Activated CD4-positive, alpha-beta T cell treated with anti-CD3 and anti-CD28 coated beads for 1 hour (primary cell): ENCODE data around the gene ESRRA.

Experiments used
- DNase-seq: peaks from one replicate; pipeline ENCODE4 v3.0.0-alpha.2; 2020

ESRRA gene

GRCh38 chr11:64334764-64335735, 29.7 kb downstream of the ESRRA start:
- no peak for DNase-seq

GRCh38 chr11:64337538-64338249, 32.4 kb downstream of the ESRRA start:
- no peak for DNase-seq

- DNase-seq, result no peak
These were observed 33.4 kb downstream of the ESRRA start for GRCh38 chr11:64338716-64339115.

DNA sequence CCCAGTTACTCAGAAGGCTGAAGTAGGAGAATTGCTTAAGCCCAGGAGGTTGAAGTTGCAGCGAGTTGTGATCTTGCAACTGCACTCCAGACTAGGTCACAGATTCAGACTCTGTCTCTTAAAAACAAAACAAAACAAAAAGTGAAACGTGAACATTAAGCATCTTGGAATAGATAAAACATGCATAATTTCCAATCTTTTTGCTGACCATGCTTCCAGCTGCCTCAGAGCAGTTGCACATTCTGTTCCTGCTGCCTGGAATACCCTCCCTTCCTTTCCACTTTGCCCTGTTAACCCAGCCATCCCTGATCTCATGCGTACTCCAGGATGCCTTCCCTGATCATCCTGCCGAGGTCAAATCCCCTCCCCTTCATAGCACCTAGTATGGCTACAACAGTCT, 34.0 kb downstream of the ESRRA start:
- DNase-seq, result no peak

DNA sequence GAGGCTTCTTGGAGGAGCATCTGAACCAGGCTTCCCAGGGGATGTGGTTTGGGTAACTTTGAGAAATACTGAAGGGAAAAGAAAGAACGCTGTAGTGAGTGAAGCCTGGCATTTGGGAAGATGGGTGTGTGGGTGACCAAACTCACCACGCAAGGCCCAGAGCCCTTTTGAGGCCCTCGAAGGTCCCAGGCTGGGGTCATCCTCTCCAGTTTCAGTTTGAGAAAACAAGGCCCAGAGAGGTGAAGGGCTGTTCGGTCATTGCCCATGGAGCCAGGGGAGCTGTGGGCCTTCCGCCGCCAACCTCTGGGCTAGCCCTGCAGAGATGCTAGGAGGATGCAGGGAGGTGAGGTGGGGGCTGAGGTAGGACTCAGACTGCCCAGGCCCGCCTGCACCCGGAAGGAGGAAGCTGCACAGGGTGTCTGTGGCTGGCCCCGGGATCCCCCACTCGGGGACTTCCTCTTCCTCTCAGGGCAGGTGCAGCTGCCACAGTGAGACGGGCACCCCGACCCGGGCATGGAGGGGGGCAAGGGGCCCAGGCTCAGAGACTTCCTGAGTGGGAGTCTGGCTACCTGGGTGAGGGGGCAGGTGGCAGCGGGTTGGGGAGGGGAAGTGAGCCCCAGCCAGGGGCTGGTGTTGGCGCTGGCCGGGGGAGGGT, 34.6 kb downstream of the ESRRA start, which contains the start of gene CCDC88B:
Gene CCDC88B (plus strand): TSS at position 451 of the 655 bp plus-strand sequence. CDS start 63 bp downstream, at position 514.
- peak; percentile 75 for DNase-seq

DNA sequence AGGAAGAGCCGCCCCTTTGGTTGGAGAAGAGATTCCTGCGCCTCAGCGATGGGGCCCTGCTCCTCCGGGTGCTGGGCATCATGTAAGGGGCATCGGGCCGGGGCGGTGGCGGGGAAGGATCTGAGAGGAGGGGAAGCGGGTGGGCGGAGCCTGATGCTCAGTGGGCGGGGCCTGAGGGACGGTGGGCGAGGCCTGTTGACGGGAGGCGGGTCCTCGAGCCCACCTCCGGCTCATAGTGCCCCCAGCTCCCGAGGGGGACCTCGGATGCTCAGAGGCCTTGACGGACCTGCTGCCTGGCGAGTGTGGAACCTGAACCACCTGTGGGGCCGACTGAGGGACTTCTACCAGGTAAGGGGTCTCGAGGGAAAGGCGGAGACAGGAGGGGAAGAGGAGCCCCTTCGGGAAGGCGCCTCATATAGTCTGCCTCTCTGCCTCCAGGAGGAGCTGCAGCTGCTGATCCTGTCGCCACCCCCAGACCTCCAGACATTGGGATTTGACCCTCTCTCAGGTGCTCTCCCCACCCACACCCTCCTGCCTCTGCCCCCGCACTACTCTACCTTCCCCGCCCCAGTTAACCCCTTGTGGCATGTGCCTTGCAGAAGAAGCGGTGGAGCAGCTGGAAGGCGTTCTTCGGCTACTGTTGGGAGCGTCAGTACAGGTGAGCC, 35.5 kb downstream of the ESRRA start:
- DNase-seq, result peak; percentile 64

GRCh38 chr11:64341429-64341828, 36.1 kb downstream of the ESRRA start:
- DNase-seq, result no peak

- peak; percentile 81 for DNase-seq
These were observed 36.8 kb downstream of the ESRRA start for GRCh38 chr11:64341851-64342791.

- DNase-seq, result no peak
These were observed 37.8 kb downstream of the ESRRA start for GRCh38 chr11:64342869-64343745.

GRCh38 chr11:64343767-64344559, 38.6 kb downstream of the ESRRA start:
- DNase-seq, result no peak

DNA sequence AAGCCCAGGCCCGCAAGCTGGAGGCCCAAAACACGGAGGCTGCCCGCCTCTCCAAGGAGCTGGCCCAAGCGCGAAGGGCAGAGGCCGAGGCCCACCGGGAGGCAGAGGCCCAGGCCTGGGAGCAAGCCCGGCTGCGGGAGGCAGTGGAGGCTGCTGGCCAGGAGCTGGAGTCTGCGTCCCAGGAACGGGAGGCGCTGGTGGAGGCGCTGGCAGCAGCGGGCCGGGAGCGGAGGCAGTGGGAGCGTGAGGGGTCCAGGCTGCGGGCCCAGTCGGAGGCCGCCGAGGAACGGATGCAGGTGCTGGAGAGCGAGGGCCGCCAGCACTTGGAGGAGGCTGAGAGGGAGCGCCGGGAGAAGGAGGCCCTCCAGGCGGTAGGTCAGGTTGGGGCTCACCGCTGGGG, 39.5 kb downstream of the ESRRA start:
- no peak for DNase-seq

DNA sequence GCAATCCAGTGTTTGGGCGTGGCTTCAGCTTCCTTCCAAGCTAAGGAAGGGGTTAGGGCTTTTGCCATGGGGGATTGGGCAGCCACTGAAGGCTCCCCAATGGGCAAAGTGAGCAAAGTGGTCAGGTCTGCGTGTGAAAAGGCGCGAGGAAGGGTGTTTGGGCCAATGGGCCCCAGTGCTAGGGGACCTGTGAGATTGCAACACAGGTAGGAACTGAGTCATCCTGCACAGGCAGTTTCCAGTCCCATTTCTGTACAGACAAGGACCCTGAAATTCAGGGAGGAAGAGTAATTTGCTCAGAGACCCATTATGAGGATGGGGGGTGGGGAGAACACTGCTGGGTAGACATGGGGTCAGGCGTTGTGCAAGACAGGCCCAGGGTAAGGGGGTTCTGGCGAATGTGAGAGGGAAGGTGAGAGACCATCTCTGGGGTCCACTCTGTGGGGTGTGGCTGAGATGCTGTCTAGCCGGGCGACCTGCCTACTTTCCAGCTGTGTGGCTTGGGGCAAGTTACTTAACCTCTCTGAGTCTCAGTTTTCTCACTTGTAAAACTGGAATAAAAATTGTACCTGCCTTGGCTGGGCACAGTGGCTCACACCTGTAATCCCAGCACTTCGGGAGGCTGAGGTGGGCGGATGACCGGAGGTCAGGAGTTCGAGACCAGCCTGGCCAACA, 42.0 kb downstream of the ESRRA start:
- no peak for DNase-seq

DNA sequence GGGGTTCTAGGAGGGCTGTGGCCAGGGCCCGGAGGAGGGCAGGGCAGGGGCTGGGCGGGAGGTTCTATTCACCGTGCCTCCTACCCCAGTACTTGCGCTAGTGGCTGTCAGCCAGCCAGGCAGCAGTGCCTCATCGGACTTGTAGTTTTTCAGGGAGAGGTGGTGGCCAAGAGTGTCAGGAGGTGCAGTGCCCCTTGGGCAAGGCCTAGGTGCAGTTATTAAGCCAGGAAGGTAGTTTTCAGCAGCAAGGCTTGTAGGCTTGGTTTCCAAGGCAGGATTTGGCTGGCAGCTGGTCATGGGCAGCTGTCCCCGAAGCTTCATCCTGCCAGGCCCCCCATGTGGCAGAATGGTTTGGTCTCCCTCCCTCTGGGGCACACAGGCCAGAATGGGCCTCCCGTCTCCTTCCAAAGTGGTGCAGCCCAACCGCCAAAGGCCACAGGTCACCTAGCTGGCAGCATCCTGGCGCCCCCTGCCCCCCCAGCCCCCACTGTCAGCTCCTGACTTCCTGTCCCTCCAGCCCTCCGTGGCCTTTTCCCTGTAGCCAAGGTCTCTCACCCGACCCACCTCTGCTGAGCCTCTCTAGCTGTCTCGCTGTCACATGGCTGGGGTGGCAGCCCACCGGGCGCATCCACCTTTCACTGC, 43.2 kb downstream of the ESRRA start:
- no peak for DNase-seq

GRCh38 chr11:64349025-64349387, 43.7 kb downstream of the ESRRA start:
- DNase-seq, result no peak

DNA sequence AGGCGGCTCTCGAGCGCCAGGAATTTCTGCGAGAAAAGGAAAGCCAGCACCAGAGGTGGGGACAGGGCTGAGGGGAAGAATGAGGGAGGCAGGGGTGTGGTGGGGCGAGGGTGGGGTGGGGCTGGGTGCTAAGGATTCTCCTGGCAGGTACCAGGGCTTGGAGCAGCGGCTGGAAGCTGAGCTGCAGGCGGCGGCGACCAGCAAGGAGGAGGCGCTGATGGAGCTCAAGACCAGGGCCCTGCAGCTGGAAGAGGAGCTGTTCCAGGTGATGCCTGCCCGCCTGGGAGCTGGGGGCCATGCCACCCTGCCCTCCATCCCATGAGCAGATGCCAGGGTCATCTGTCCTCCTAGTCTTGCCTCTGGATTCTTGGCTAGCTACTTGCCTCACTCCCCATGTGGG, 44.1 kb downstream of the ESRRA start:
- no peak for DNase-seq

DNA sequence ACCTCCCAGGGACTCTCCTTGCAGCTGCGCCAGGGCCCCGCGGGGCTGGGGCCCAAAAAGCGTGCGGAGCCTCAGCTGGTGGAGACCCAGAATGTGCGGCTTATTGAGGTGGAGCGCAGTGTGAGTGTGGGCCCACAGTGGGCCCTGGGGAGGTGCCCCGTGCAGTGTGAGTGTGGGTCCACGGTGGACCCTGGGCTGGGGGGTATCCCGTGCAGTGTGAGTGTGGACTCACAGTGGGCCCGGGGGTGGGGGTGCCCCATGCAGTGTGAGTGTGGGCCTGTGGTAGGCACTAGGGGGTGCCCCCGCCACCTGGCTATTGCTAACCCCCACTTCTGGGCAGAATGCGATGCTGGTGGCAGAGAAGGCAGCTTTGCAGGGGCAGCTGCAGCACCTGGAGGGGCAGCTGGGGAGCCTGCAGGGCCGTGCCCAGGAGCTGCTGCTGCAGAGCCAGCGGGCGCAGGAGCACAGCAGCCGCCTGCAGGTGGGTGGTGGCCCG, 45.9 kb downstream of the ESRRA start:
- DNase-seq, result no peak

- no peak for DNase-seq
These were observed 47.0 kb downstream of the ESRRA start for GRCh38 chr11:64352099-64352994.
